AG04449 (cell line): ENCODE results near the gene FCHSD2.
A peak's percentile ranks its signal among the peaks of the same experiment; 100 is the strongest.
"Not testable (repeated sequence)": the region's sequence is repeated elsewhere in the genome, so short reads cannot be mapped to it uniquely, and the experiment has no call there.

Experiments used
- CTCF ChIA-PET: fragments of 350-600 bp; formaldehyde crosslinking; extraction: SDS; loops from one replicate; lab custom pipeline; 2021; ENCODE audit warnings: antibody characterized with exemption; lab: Yijun Ruan, JAX
- POLR2A ChIA-PET: fragments of 400-600, 350-600 bp; formaldehyde crosslinking; extraction: SDS; loops from one replicate; lab custom pipeline; 2020; ENCODE audit warnings: antibody characterized with exemption, inconsistent platforms; lab: Yijun Ruan, JAX
- DNase-seq: peaks from one replicate; pipeline ENCODE4 v3.0.0-alpha.2; 2010; ENCODE audit warnings: low read depth, low spot score
- H3K4me3 ChIP-seq: 2 replicates; pipeline ENCODE4 v1.5.1; 2011; ENCODE audit warnings: low read depth, mild to moderate bottlenecking, control low read depth, low read length
- CTCF ChIP-seq: IDR thresholded peaks from one replicate; pipeline ENCODE4 v1.5.1; 2011; ENCODE audit warnings: mild to moderate bottlenecking, moderate library complexity, low read length, control low read depth, inconsistent platforms; ENCODE audit not compliant: insufficient read depth; ENCODE audit errors: missing control alignments

FCHSD2 gene

GRCh38 chr11:73139476-73140198, 2.5 kb downstream of the FCHSD2 start:
- no peak for DNase-seq
- ChIA-PET POLR2A (interaction anchor here (1.1 kb wide), 1 partner anchor 18 kb away, joined by 3 read pairs; no protein-coding TSS in a partner anchor), CTCF (interaction anchor here (1.1 to 2.2 kb wide), 2 partner anchors 10 to 39 kb away, joined by 3 to 9 read pairs; no protein-coding TSS in a partner anchor)
- no peak for TF ChIP-seq CTCF
- H3K4me3 ChIP-seq, result peak overlapping the region; percentile 94

- no peak overlapping the region for H3K4me3 ChIP-seq
- CTCF ChIA-PET, result interaction anchor here (0.6 to 1.9 kb wide), 4 partner anchors 9 to 19 kb away, joined by 3 to 8 read pairs (median 4); no protein-coding TSS in a partner anchor
- no peak for TF ChIP-seq CTCF
- POLR2A ChIA-PET, result interaction anchor here (0.6 kb wide), 1 partner anchor 240 kb away, joined by 4 read pairs; no protein-coding TSS in a partner anchor
- DNase-seq, result no peak
Observed at GRCh38 chr11:73137944-73138274, 4.2 kb downstream of the FCHSD2 start.

- H3K4me3 ChIP-seq, result no peak overlapping the region
- no peak for DNase-seq
- ChIA-PET CTCF (interaction anchor here (1.0 to 3.4 kb wide), 4 partner anchors 8 to 16 kb away, joined by 3 to 9 read pairs (median 6); no protein-coding TSS in a partner anchor), POLR2A (interaction anchor here (0.6 kb wide), 1 partner anchor 239 kb away, joined by 4 read pairs; no protein-coding TSS in a partner anchor)
- TF ChIP-seq CTCF, result no peak
Observed at GRCh38 chr11:73137262-73137943, 4.7 kb downstream of the FCHSD2 start.

GRCh38 chr11:73136722-73137121, 5.4 kb downstream of the FCHSD2 start:
- CTCF ChIA-PET, result interaction anchor here (1.9 to 3.4 kb wide), 2 partner anchors 11 to 16 kb away, joined by 8 to 9 read pairs; no protein-coding TSS in a partner anchor
- POLR2A ChIA-PET, H3K4me3 ChIP-seq, DNase-seq: not testable (repeated sequence)

GRCh38 chr11:73135346-73136284, 6.5 kb downstream of the FCHSD2 start:
- CTCF ChIA-PET, result interaction anchor here (1.9 to 3.4 kb wide), 2 partner anchors 10 to 14 kb away, joined by 8 to 9 read pairs; no protein-coding TSS in a partner anchor
- TF ChIP-seq CTCF, result no peak
- POLR2A ChIA-PET, result interaction anchor here (0.7 kb wide), 1 partner anchor 48 kb away, joined by 4 read pairs; no protein-coding TSS in a partner anchor

GRCh38 chr11:73132349-73132748, 9.8 kb downstream of the FCHSD2 start:
- POLR2A ChIA-PET, H3K4me3 ChIP-seq, DNase-seq: not testable (repeated sequence)
- CTCF ChIA-PET, result interaction anchor here (1.4 kb wide), 1 partner anchor 10 kb away, joined by 8 read pairs; the partner anchor contains the start of gene FCHSD2

More at GRCh38 chr11:73135346-73136284, 6.5 kb downstream of the FCHSD2 start:
- no peak for DNase-seq
- no peak overlapping the region for H3K4me3 ChIP-seq
